OCI-LY7 (cell line): ENCODE data around the gene SPINK5. TPM values are rescaled to one million over a fixed set of nuclear protein-coding genes. Genes with fewer than 3 reads are reported as not detected.

Source experiments
- BruUV-seq: library from RNA; stranded (reverse); fragments of 400-500 nt; replicated peaks from 2 replicates; lab custom pipeline; 2021; lab: Mats Ljungman, UMichigan
- CTCF ChIA-PET: fragments of 300-600 bp; sonication (Branson Sonifier 250); formaldehyde crosslinking; loops from one replicate; lab custom pipeline; 2022; ENCODE audit warnings: antibody characterized with exemption; ENCODE audit not compliant: unreplicated experiment; lab: Charles Lee
- POLR2A ChIA-PET: fragments of 300-600 bp; sonication (Branson Sonifier 250); formaldehyde crosslinking; loops from one replicate; lab custom pipeline; 2022; ENCODE audit warnings: antibody characterized with exemption; lab: Charles Lee
- DNase-seq: peaks from one replicate; pipeline ENCODE4 v3.0.0-alpha.2; 2015; ENCODE audit warnings: low spot score
- H2AFZ ChIP-seq: fragments of 200-600 bp; sonication (generic), shearing (Covaris generic); 2 replicates; pipeline ENCODE4 v1.6.1; 2014; ENCODE audit warnings: mild to moderate bottlenecking, antibody characterized with exemption, low read length, moderate library complexity
- H3K27ac ChIP-seq: fragments of 200-600 bp; sonication (generic); 2 replicates; pipeline ENCODE4 v1.5.1; 2014; ENCODE audit warnings: mixed run types, low read depth, mild to moderate bottlenecking, moderate library complexity, low read length, inconsistent platforms; ENCODE audit not compliant: poor library complexity, severe bottlenecking
- H3K36me3 ChIP-seq: fragments of 200-600 bp; sonication (generic); 2 replicates; pipeline ENCODE4 v1.6.1; 2014; ENCODE audit warnings: mild to moderate bottlenecking, antibody characterized with exemption, low read length, moderate library complexity, mixed read lengths; ENCODE audit not compliant: insufficient read depth
- H3K4me1 ChIP-seq: fragments of 200-600 bp; sonication (generic); 2 replicates; pipeline ENCODE4 v1.5.1; 2014; ENCODE audit warnings: mild to moderate bottlenecking, low read length; ENCODE audit not compliant: insufficient read depth, poor library complexity, severe bottlenecking
- H3K4me2 ChIP-seq: fragments of 200-600 bp; sonication (generic); 2 replicates; pipeline ENCODE4 v1.6.1; 2014; ENCODE audit warnings: mild to moderate bottlenecking, low read length
- H3K4me3 ChIP-seq: fragments of 200-600 bp; sonication (generic); 2 replicates; pipeline ENCODE4 v1.5.1; 2014; ENCODE audit warnings: mild to moderate bottlenecking, low read depth, low read length; ENCODE audit not compliant: poor library complexity, severe bottlenecking
- H3K79me2 ChIP-seq: fragments of 200-600 bp; sonication (generic); 2 replicates; pipeline ENCODE4 v1.6.1; 2016; ENCODE audit warnings: low read depth, mild to moderate bottlenecking, low read length, moderate library complexity, mixed read lengths; ENCODE audit not compliant: insufficient read depth
- H3K9me2 ChIP-seq: fragments of 200-600 bp; sonication (generic); 2 replicates; pipeline ENCODE4 v1.6.1; 2016; ENCODE audit warnings: mild to moderate bottlenecking, low read length, mixed read lengths; ENCODE audit not compliant: insufficient read depth
- H3K9me3 ChIP-seq: fragments of 200-600 bp; sonication (generic); 2 replicates; pipeline ENCODE4 v1.6.1; 2014; ENCODE audit warnings: mild to moderate bottlenecking, mixed run types, low read length, mixed read lengths
- H4K20me1 ChIP-seq: fragments of 200-600 bp; sonication (generic); 2 replicates; pipeline ENCODE4 v1.6.1; 2014; ENCODE audit warnings: mild to moderate bottlenecking, antibody characterized with exemption, low read length, moderate library complexity, mixed read lengths; ENCODE audit not compliant: insufficient read depth
- EZH2phosphoT487 ChIP-seq: fragments of 200-600 bp; sonication (generic); IDR thresholded peaks from 2 replicates; pipeline ENCODE4 v1.6.1; 2018; ENCODE audit warnings: low read depth, borderline replicate concordance, mild to moderate bottlenecking, mixed run types, antibody characterized with exemption, low read length, moderate library complexity, mixed read lengths
- intact Hi-C: fragments of 100-400 bp; cut with micrococcal nuclease; formaldehyde crosslinking; loops from one replicate; pipeline ENCODE4 v1.10.0; 2022; ENCODE audit not compliant: unreplicated experiment
- total RNA-seq, 2 experiments: library from RNA; depleted of rRNA in 1 of 2; stranded (reverse); fragments of >200 nt in 1 of 2; shearing (Covaris generic) in 1 of 2; gene quantifications; 2 replicates each; pipeline ENCODE4 v1.2.3, GENCODE V29; 2014 to 2022
- TF ChIP-seq, protein P1 (sequence below): fragments of 200-600 bp; sonication (generic); conservative IDR thresholded peaks from 2 replicates; pipeline ENCODE4 v1.5.1; 2014; ENCODE audit warnings: mild to moderate bottlenecking, antibody characterized with exemption, low read length, moderate library complexity, mixed read lengths

SPINK5 gene
- total RNA-seq, 2 experiments from 2014 or later, result not detected

DNA sequence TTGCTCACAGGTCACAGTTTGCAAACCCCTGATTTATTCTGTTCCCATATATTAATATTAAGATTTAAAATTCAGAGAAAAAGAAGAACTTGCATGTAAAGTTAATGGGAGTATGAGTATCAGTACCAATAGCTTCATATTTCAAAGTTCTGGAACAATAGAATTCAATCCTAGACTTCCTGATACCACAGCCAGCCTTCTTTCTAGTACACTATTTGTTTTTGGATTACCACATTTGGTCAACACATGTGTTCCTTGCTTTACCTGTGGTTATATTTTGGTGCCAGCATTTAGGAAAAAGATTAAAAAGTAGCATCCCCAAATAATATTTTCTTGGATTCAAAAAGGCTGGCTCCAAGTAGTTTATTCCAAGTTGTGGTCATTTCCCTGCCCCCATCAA is 49.5 kb downstream of the SPINK5 start:
- Histone ChIP-seq H4K20me1 (no peaks in the 10 kb centered on the region), H3K79me2 (no peaks in the 10 kb centered on the region), H3K9me3 (no peaks in the 10 kb centered on the region), H3K4me2 (no peak overlapping the region), H3K4me3 (no peak overlapping the region), H3K36me3 (no peaks in the 10 kb centered on the region), H3K9me2 (no peaks in the 10 kb centered on the region), H2AFZ (no peak overlapping the region), H3K27ac (no peak overlapping the region), H3K4me1 (no peaks in the 10 kb centered on the region)
- ChIA-PET POLR2A (no interaction called here), CTCF (no interaction called here)
- no TSS peak for BruUV-seq
- DNase-seq, result no peak
- TF ChIP-seq EZH2phosphoT487, result no peak
- TF ChIP-seq, protein P1, sequence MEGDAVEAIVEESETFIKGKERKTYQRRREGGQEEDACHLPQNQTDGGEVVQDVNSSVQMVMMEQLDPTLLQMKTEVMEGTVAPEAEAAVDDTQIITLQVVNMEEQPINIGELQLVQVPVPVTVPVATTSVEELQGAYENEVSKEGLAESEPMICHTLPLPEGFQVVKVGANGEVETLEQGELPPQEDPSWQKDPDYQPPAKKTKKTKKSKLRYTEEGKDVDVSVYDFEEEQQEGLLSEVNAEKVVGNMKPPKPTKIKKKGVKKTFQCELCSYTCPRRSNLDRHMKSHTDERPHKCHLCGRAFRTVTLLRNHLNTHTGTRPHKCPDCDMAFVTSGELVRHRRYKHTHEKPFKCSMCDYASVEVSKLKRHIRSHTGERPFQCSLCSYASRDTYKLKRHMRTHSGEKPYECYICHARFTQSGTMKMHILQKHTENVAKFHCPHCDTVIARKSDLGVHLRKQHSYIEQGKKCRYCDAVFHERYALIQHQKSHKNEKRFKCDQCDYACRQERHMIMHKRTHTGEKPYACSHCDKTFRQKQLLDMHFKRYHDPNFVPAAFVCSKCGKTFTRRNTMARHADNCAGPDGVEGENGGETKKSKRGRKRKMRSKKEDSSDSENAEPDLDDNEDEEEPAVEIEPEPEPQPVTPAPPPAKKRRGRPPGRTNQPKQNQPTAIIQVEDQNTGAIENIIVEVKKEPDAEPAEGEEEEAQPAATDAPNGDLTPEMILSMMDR, result no peak
- intact Hi-C loops, result no loop called here

DNA sequence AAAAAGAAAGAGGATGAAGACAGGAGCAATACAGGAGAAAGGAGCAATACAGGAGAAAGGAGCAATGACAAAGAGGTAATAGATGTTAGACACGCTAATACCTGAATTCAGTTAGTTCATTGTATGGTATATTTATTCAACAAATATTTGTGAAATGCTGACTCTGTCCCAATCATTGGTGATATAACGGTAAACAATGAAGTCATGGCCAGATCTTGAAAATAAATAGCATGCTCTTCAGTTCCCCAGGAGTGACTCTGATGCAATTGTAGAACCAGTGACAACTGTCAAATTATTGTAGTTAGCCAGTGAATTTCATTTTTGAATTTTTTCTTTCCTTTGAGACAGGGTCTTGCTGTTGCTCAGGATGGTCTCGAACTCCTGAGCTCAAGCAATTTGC is 56.5 kb downstream of the SPINK5 start:
- Histone ChIP-seq H3K4me3 (no peak overlapping the region), H2AFZ (no peak overlapping the region), H3K36me3 (no peaks in the 10 kb centered on the region), H3K79me2 (no peaks in the 10 kb centered on the region), H3K9me2 (no peaks in the 10 kb centered on the region), H3K27ac (no peak overlapping the region), H4K20me1 (no peaks in the 10 kb centered on the region), H3K4me2 (no peak overlapping the region), H3K9me3 (no peaks in the 10 kb centered on the region), H3K4me1 (no peaks in the 10 kb centered on the region)
- POLR2A ChIA-PET, result no interaction called here
- TF ChIP-seq, protein P1, result no peak
- no peak for TF ChIP-seq EZH2phosphoT487
- DNase-seq, result no peak
- CTCF ChIA-PET, result no interaction called here
- no TSS peak for BruUV-seq
- intact Hi-C loops, result loop anchor here (10.0 kb wide), 1 partner anchor 166 kb away; no protein-coding TSS in a partner anchor

DNA sequence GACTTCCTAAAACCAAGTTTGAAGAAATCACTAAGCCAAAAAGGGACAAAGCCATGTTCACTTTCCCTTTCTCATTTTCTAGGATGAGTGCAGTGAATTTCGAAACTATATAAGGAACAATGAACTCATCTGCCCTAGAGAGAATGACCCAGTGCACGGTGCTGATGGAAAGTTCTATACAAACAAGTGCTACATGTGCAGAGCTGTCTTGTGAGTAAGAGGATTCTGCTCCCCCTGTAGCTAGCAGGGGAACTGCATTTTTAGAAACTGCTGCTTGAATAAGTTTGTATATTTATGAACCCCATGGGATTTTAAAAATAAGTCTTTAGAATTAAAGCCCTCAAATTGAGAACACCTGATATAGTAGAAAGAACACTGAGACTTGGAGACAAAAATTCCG is 61.9 kb downstream of the SPINK5 start:
- no peaks in the 10 kb centered on the region for H3K9me3 ChIP-seq
- H3K27ac ChIP-seq, result no peak overlapping the region
- no peak overlapping the region for H3K4me3 ChIP-seq
- no peaks in the 10 kb centered on the region for H3K4me1 ChIP-seq
- BruUV-seq, result no TSS peak
- H2AFZ ChIP-seq, result no peak overlapping the region
- H3K36me3 ChIP-seq, result no peaks in the 10 kb centered on the region
- TF ChIP-seq, protein P1, result peak; percentile 26; the same call in 1 of the 2 replicates
- TF ChIP-seq EZH2phosphoT487, result no peak
- intact Hi-C loops, result loop anchor here (10.0 kb wide), 1 partner anchor 171 kb away; no protein-coding TSS in a partner anchor
- no peaks in the 10 kb centered on the region for H3K9me2 ChIP-seq
- no peaks in the 10 kb centered on the region for H3K79me2 ChIP-seq
- DNase-seq, result no peak
- H4K20me1 ChIP-seq, result no peaks in the 10 kb centered on the region
- POLR2A ChIA-PET, result interaction anchor here (1.3 kb wide), 1 partner anchor 12 kb away, joined by 3 read pairs; no protein-coding TSS in a partner anchor
- CTCF ChIA-PET, result no interaction called here
- H3K4me2 ChIP-seq, result no peak overlapping the region
